Stromal cell of bone marrow (primary cell): ENCODE data around the gene SKAP2.
A peak's percentile ranks its signal among the peaks of the same experiment; 100 is the strongest.

Experiments used
- DNase-seq: peaks from one replicate; pipeline ENCODE4 v3.0.0-alpha.2; 2012; ENCODE audit warnings: low read depth

The SKAP2 gene

GRCh38 chr7:26777385-26777784 is 87.0 kb downstream of the SKAP2 start:
- DNase-seq, result no peak

DNA sequence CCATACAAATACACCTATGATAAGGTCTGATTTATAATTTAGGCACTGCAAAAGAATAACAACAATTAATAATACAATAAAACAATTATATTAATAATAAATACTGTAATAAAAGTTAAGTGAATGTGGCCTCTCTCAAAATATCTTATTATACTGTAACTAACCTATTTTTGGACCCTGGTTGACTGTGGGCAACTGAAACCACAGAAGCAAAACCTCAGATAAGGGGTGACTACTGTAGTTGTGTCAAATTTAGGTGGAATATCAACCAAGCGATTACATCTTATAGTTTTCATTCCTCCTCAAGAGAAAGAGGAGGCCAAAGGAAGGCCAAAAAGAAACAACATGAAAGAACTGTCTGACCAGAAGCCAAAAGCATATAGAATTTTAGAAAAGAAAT is 103.9 kb downstream of the SKAP2 start:
- DNase-seq, result no peak

GRCh38 chr7:26759108-26759507 is 105.3 kb downstream of the SKAP2 start:
- no peak for DNase-seq

DNA sequence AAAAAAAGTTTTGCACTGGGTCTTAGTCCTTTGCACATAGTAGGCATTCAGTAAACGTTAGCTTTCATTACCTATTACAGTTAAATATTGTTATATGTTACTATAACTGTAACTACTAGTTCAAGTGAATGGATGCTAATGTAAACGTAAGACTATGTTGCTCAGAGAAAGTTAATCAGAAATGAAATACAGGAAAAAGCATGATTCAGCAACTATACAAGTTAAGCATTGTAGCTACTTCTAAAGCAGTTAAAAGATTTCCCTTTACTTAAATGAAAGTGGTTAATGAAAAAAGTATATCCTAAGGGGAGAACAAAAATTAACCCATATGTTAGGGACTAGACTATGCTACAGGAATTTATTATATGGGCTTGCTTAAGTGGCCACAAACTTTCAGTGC is 121.2 kb downstream of the SKAP2 start:
- DNase-seq, result no peak

DNA sequence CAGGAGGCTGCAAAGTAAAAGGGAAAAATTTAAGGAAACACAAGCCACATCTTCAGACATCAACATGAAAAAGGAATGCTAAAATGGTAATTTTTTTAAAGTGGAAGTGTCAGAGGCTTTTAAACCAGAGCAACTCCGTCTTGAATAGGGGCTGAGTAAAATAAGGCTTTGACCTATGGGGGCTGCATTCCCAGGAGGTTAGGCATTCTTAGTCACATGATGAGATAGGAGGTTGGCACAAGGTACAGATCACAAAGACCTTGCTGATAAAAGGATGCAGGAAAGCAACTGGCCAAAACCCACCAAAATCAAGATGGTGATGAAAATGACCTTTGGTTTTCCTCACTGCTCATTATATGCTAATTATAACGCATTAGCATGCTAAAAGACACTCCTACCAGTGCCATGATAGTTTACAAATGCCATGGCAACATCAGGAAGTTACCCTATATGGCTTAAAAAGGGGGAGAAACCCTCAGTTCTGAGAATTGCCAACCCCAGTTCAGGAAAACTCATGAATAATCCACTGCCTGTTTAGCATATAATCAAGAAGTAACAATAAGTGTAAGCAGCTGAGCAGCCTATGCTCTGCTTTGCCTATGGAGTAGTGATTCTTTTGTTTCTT is 128.3 kb downstream of the SKAP2 start:
- no peak for DNase-seq

DNA sequence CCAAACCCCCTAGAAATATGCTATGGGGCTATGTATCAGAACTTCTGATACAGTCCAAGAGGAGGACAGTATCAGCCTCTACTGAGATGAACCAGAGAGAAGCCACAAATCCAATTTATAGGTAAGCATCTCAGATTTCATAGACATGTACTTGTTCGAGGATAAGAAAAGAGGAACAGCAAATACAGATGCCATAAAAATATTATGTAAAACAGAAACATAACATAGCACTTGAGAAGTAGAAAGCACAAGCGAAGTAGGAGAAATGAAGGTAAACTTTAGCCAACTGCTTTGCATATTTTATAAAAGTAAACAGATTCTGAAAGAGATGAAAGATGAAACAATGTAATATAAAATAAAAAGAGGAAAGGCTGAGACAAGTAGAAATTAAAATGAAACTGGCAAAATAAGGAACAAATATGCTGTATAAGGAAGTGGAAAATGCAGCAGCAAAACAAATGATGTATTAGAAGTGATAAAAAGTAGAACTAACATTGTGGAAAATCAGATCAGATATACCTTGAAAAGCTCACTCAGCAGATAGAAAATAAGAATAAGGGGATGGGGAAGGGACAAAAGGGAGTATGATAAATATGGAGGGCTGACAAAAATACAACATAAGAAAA is 135.1 kb downstream of the SKAP2 start:
- no peak for DNase-seq

DNA sequence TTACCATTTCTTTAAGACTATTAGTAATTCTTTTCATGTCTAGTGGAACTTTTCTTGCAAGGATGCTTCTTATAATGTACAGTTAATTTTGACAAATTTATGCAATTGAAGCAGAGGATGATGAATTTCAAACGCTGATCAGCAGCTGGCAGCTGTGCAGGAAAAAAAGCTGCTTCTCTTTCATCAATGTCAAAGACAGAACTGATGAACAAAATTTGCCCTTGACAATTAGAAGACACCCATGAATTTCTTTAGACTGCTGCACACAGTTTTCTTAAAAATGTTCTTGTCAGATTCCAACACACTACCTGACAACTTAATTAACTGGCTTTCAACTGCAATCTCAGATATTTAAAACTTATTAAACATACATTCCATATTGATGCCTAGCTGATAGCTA is 138.3 kb downstream of the SKAP2 start:
- no peak for DNase-seq

DNA sequence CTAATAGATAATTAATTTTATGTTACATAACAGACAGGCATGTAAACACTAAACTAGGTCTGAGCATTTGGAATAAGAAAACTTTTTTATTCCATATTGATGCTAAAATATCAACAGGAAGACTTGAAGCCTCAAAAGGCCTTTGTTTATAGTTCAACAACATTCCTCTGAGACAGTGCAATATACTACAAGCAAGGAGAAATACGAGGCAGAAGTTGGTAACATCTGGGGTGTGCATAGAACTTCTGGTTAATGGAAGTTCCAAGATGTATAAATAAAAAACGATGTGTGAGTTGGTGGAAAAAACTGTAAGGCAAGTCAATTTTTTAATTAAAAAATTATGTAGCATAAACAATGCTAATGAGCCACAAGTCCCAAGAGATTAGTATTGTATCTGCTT is 139.6 kb downstream of the SKAP2 start:
- no peak for DNase-seq

GRCh38 chr7:26723129-26723528 is 141.3 kb downstream of the SKAP2 start:
- DNase-seq, result no peak

GRCh38 chr7:26721450-26721849 is 142.9 kb downstream of the SKAP2 start:
- DNase-seq, result no peak

DNA sequence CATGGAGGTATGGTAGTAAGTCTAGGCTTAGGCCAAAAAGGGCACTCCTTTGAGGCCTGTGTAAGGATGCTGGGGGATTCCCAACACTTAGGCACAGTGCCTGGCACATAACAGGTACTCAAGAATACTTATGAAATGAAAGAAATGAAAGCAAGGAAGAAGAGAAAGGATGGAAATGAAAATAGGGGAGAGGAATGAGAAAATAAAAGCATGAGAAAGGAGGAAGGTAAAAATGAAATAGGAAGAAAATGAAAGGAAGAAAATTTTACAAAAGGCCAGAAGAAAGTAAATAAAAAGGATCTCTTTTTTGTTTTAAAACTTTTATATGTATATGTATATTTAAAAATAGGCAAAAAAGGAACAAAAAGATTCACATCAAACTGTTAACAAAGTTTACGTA is 146.3 kb downstream of the SKAP2 start:
- DNase-seq, result no peak

DNA sequence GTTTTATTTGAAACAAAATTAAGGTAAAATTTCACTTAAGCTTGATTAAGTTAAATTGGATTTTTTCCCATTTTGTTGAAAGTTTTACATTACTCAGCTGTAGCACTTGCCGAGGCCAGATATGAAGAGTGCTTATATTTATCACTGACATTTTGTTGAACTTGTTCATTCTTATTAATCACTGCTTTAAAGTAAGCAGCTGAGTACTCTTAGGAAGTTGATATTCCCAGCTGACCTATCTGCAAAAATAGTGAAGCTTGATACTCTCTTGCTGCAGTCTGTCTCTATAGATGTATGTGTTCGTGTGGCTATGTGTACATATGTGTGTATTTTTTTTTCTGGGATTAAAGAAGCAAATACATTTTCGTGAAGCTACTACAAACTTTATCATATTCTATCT is 150.0 kb downstream of the SKAP2 start:
- no peak for DNase-seq

DNA sequence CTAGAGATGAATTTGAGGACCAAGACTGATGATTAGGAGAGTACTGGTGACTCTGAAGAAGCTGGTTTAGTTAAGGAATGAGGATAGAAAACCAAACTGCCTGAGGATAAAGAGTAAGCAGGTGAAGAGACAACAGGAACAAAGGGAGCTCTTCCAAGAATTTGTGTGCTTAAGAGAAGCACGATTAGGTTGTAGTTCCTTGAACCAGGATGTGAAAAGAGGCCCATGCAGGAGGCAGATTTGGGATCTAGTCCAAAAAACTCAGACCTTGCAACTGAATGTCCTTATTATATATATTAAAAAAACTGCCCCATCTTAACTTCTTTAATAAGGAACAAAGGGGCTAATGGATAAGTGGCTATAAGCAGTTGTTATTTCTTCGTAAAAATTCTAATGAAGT is 150.4 kb downstream of the SKAP2 start:
- no peak for DNase-seq

DNA sequence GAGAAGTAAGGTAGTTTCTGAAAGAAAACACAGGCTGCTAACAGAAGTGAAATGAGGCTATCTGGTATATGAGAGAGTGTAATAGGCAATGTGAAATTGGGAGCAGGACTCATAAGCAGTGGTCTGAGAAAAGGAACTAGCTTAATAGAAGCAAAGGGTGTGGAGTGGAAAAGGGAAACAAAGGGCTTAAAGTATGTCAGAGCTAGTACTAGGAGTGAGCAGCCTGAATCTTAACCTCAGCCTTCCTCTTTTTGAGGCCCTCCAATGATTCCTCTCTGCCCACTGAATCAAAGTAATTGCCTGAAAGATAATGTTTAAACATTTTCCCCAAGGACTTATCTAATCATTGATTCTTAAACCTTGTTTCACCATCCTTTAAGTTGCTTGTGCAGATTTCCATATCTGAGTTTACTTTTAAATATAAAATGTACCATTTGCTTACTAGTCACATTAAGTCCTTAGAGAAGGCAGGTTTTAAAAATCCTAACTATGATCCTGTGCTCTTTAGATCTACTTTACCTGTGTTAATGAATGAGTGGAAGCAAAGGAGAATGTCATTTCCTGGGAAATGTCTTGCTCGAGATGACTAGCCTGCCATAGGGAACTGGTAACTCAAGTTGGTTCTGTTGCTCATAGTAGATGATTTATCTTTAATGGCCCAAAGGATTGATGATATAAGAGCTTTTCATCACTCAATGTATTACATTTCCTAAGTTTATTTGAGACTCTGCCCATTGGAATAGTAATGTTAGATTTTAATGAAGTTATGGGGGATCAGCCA is 155.0 kb downstream of the SKAP2 start:
- DNase-seq, result no peak

GRCh38 chr7:26705567-26705966 is 158.8 kb downstream of the SKAP2 start:
- DNase-seq, result peak; percentile 94

DNA sequence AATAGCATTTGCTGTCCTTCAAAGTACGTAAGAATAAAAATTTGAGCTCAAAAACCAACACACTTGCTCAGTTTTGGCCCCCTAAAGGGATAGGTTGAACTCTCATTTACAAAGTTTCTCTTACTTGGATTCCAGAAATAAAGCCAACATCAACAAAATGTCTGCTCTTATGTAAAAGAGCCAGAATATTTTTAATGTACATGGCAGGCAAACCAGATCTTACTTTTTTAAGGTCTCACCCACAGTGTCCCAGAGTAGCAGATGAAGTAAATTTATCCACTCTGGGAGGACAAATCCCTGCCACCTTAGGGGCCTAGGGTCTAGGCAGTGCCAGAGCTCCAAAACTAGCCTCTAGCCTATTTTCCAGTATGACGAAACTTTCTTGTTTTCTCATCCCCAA is 159.6 kb downstream of the SKAP2 start:
- peak; percentile 48 for DNase-seq

DNA sequence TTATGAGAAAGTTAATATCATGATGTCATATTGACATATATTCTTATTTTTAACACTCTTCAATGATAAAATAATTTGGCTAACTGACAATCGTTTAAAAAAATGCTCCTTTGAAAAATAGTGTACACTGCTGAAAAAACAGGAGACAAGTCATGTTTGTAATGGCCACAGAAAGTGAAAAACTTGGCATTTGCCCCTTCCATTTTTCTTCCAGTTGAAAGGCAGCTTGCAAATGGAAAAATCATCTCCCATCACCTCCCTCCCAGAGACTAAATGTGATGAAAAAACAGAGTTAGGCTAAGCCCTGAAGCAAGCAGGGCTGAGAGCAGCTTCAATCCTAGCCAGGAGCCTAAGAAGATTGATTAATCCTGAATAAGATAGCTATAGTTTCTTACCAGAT is 160.4 kb downstream of the SKAP2 start:
- DNase-seq, result no peak

GRCh38 chr7:26700893-26701292 is 163.5 kb downstream of the SKAP2 start:
- no peak for DNase-seq

GRCh38 chr7:26700386-26700785 is 164.0 kb downstream of the SKAP2 start:
- no peak for DNase-seq

GRCh38 chr7:26699766-26700165 is 164.6 kb downstream of the SKAP2 start:
- peak; percentile 36 for DNase-seq

- no peak for DNase-seq
Measured at GRCh38 chr7:26698806-26699205, 165.6 kb downstream of the SKAP2 start.

DNA sequence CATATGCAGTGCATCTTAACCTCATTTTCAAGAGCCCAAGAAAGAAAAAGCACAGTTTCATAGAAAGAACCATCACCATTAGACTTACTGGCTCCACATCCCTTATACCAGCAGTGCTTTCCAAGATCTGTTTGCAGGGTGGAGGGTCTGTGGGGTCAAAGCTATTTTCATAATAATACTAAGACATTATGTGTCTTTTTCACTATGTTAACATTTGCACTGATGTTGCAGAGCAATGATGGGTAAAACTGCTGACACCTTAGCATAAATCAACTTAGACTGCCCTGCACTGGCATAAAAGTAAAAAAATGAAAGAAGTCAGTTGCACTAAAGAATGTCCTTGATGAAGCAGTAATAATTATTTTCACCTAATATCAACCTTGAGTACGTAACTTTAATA is 166.2 kb downstream of the SKAP2 start:
- no peak for DNase-seq

GRCh38 chr7:26696978-26697377 is 167.4 kb downstream of the SKAP2 start:
- no peak for DNase-seq

- DNase-seq, result no peak
Measured at GRCh38 chr7:26696161-26696560, 168.2 kb downstream of the SKAP2 start.
